HG02852 (cell line): ENCODE measurements around the gene ZNF213.
"Not testable (repeated sequence)": the region's sequence is repeated elsewhere in the genome, so short reads cannot be mapped to it uniquely, and the experiment has no call there.

Experiments used
- ATAC-seq: cut with Tn5 transposase; IDR thresholded peaks from one replicate; pipeline ENCODE4 v1.9.1; 2021; ENCODE audit warnings: mild to moderate bottlenecking, moderate library complexity; ENCODE audit not compliant: unreplicated experiment

Gene ZNF213

GRCh38 chr16:3148256-3149192 is 13.7 kb downstream of the ZNF213 start:
- ATAC-seq: no peak

GRCh38 chr16:3149193-3149530 is 14.3 kb downstream of the ZNF213 start:
- no peak for ATAC-seq

GRCh38 chr16:3149630-3150345 is 15.0 kb downstream of the ZNF213 start:
- ATAC-seq: no peak

GRCh38 chr16:3150346-3151218 is 15.8 kb downstream of the ZNF213 start:
- ATAC-seq: peak; percentile 64

GRCh38 chr16:3152027-3152276 is 17.1 kb downstream of the ZNF213 start:
- no peak for ATAC-seq

GRCh38 chr16:3152277-3152990 is 17.6 kb downstream of the ZNF213 start:
- ATAC-seq: no peak

- no peak for ATAC-seq
Measured at GRCh38 chr16:3152991-3153368, 18.2 kb downstream of the ZNF213 start.

- no peak for ATAC-seq
Measured at GRCh38 chr16:3155181-3155580, 20.4 kb downstream of the ZNF213 start.

- ATAC-seq: no peak
Measured at GRCh38 chr16:3155972-3156371, 21.1 kb downstream of the ZNF213 start.

GRCh38 chr16:3157229-3158025 is 22.6 kb downstream of the ZNF213 start:
- no peak for ATAC-seq

- no peak for ATAC-seq
Measured at GRCh38 chr16:3158026-3158509, 23.2 kb downstream of the ZNF213 start.

GRCh38 chr16:3158510-3159314 is 23.9 kb downstream of the ZNF213 start:
- no peak for ATAC-seq

- ATAC-seq: no peak
Measured at GRCh38 chr16:3161235-3162018, 26.6 kb downstream of the ZNF213 start.

- ATAC-seq: no peak
Measured at GRCh38 chr16:3164121-3164991, 29.5 kb downstream of the ZNF213 start.

GRCh38 chr16:3165111-3165822 is 30.4 kb downstream of the ZNF213 start:
- no peak for ATAC-seq

GRCh38 chr16:3166505-3166886 is 31.7 kb downstream of the ZNF213 start:
- no peak for ATAC-seq

GRCh38 chr16:3168729-3169128 is 33.9 kb downstream of the ZNF213 start:
- not testable (repeated sequence) for ATAC-seq
